Occipital lobe (tissue), 2 donors: ENCODE measurements around the gene RRAS. TPM values are rescaled to one million over a fixed set of nuclear protein-coding genes. Genes with fewer than 3 reads are reported as not detected.
"Not testable (repeated sequence)": the region's sequence is repeated elsewhere in the genome, so short reads cannot be mapped to it uniquely, and the experiment has no call there.

Source experiments
- DNase-seq: peaks from one replicate; lab custom pipeline; 2025; lab: John Stamatoyannopoulos, UW
- total RNA-seq: library from RNA; depleted of rRNA; stranded (reverse); fragments of >200 nt; gene quantifications from one replicate; pipeline ENCODE4 v1.2.3, GENCODE V29; 2014

The RRAS gene
- total RNA-seq, 1 donor from 2014 or later: 1.1 TPM

GRCh38 chr19:49655570-49656455, 15.9 kb upstream of the RRAS start:
- no peak for DNase-seq

- DNase-seq: no peak
Observed at GRCh38 chr19:49654581-49654980, 14.6 kb upstream of the RRAS start.

- no peak for DNase-seq
Observed at GRCh38 chr19:49653466-49653806, 13.5 kb upstream of the RRAS start.

- DNase-seq: no peak
Observed at GRCh38 chr19:49652551-49653465, 12.9 kb upstream of the RRAS start.

GRCh38 chr19:49651820-49652550, 12.0 kb upstream of the RRAS start:
- DNase-seq: no peak

GRCh38 chr19:49651029-49651819, 11.3 kb upstream of the RRAS start:
- no peak for DNase-seq

- no peak for DNase-seq
Observed at GRCh38 chr19:49646586-49646985, 6.6 kb upstream of the RRAS start.

- DNase-seq: no peak
Observed at GRCh38 chr19:49645995-49646394, 6.1 kb upstream of the RRAS start.

- no peak for DNase-seq
Observed at GRCh38 chr19:49645592-49645991, 5.6 kb upstream of the RRAS start.

GRCh38 chr19:49643466-49643865, 3.5 kb upstream of the RRAS start:
- DNase-seq: no peak

GRCh38 chr19:49642492-49643035, 2.6 kb upstream of the RRAS start:
- no peak for DNase-seq

GRCh38 chr19:49641688-49642491, 1.9 kb upstream of the RRAS start, which contains the start of gene SCAF1:
TSS of gene SCAF1 (plus strand) at chr19:49642209. CDS start at chr19:49645027, 2,818 bp downstream.
- peak; percentile 99 for DNase-seq

GRCh38 chr19:49639401-49640112, 386 bp downstream of the RRAS start:
- no peak for DNase-seq

GRCh38 chr19:49637821-49638738, 1.9 kb downstream of the RRAS start:
- no peak for DNase-seq

GRCh38 chr19:49636233-49636932, 3.6 kb downstream of the RRAS start:
- DNase-seq: no peak

- DNase-seq: no peak
Observed at GRCh38 chr19:49635530-49636232, 4.3 kb downstream of the RRAS start.

GRCh38 chr19:49633273-49633672, 6.7 kb downstream of the RRAS start:
- DNase-seq: not testable (repeated sequence)
